Skeletal muscle cell (primary cell): Measurements from ENCODE around the gene PRSS57.
"Not testable (repeated sequence)": the region's sequence is repeated elsewhere in the genome, so short reads cannot be mapped to it uniquely, and the experiment has no call there.

Experiments used
- DNase-seq: peaks from one replicate; pipeline ENCODE4 v3.0.0-alpha.2; 2010; ENCODE audit warnings: low read depth
- H3K4me3 ChIP-seq: 2 replicates; pipeline ENCODE4 v1.5.1; 2011; ENCODE audit warnings: low read depth, mild to moderate bottlenecking, control low read depth, low read length, moderate library complexity

PRSS57 gene

GRCh38 chr19:677201-677600 lies 18.1 kb downstream of the PRSS57 start:
- peak; percentile 70 for DNase-seq
- peak overlapping the region; percentile 74 for H3K4me3 ChIP-seq

- peak within 1 kb of the TSS; percentile 74 for H3K4me3 ChIP-seq
- DNase-seq = no peak
Observed at GRCh38 chr19:676339-677105, 18.7 kb downstream of the PRSS57 start, which contains the start of gene FSTL3. Gene FSTL3, plus strand, starts transcription at chr19:676392. Its CDS starts 32 bp downstream, at chr19:676424.

- peak overlapping the region; percentile 74 for H3K4me3 ChIP-seq
- DNase-seq = no peak
Observed at GRCh38 chr19:676007-676338, 19.3 kb downstream of the PRSS57 start.

GRCh38 chr19:674282-675151 lies 20.7 kb downstream of the PRSS57 start:
- DNase-seq = no peak
- H3K4me3 ChIP-seq = no peak overlapping the region

- DNase-seq = no peak
- H3K4me3 ChIP-seq = no peak overlapping the region
Observed at GRCh38 chr19:670609-671075, 24.6 kb downstream of the PRSS57 start.

GRCh38 chr19:668675-669434 lies 26.4 kb downstream of the PRSS57 start:
- not testable (repeated sequence) for H3K4me3 ChIP-seq, DNase-seq

- not testable (repeated sequence) for H3K4me3 ChIP-seq, DNase-seq
Observed at GRCh38 chr19:666985-667573, 28.2 kb downstream of the PRSS57 start.

GRCh38 chr19:664913-665443 lies 30.3 kb downstream of the PRSS57 start:
- DNase-seq = no peak
- no peak overlapping the region for H3K4me3 ChIP-seq

GRCh38 chr19:663682-664117 lies 31.6 kb downstream of the PRSS57 start:
- DNase-seq = no peak
- peak overlapping the region; percentile 55 for H3K4me3 ChIP-seq

- peak within 1 kb of the TSS; percentile 95 for H3K4me3 ChIP-seq
- peak; percentile 73 for DNase-seq
Observed at GRCh38 chr19:662962-663681, 32.1 kb downstream of the PRSS57 start, which contains the start of gene RNF126. Gene RNF126, minus strand, starts transcription at chr19:663214. Its CDS starts 93 bp downstream, at chr19:663121.

- DNase-seq = no peak
- peak overlapping the region; percentile 95 for H3K4me3 ChIP-seq
Observed at GRCh38 chr19:662207-662961, 32.9 kb downstream of the PRSS57 start.

GRCh38 chr19:661427-662196 lies 33.6 kb downstream of the PRSS57 start:
- H3K4me3 ChIP-seq = peak overlapping the region; percentile 95
- no peak for DNase-seq

GRCh38 chr19:660793-661426 lies 34.3 kb downstream of the PRSS57 start:
- DNase-seq = no peak
- peak overlapping the region; percentile 95 for H3K4me3 ChIP-seq

- no peak for DNase-seq
- no peak overlapping the region for H3K4me3 ChIP-seq
Observed at GRCh38 chr19:658916-659839, 36.1 kb downstream of the PRSS57 start.

GRCh38 chr19:658059-658839 lies 37.0 kb downstream of the PRSS57 start:
- no peak for DNase-seq
- H3K4me3 ChIP-seq = no peak overlapping the region
